HepG2 (cell line): ENCODE data around the gene TM4SF18. TPM values are rescaled to one million over a fixed set of nuclear protein-coding genes. Genes with fewer than 3 reads are reported as not detected.

ENCODE experiments used
- CEBPG ChIP-seq: IDR thresholded peaks from 2 replicates; pipeline ENCODE4 v1.6.1; 2016
- JDP2 ChIP-seq: sonication (generic); formaldehyde crosslinking; IDR thresholded peaks from 2 replicates; pipeline ENCODE4 v1.8.1; 2022; ENCODE audit warnings: missing genetic modification reagents, borderline replicate concordance
- MXD4 ChIP-seq: IDR thresholded peaks from 2 replicates; pipeline ENCODE4 v1.6.1; 2016; ENCODE audit warnings: mild to moderate bottlenecking, missing biosample characterization, missing genetic modification reagents
- RBM22 ChIP-seq: fragments of 200-400 bp; formaldehyde crosslinking; optimal IDR thresholded peaks from 2 replicates; pipeline ENCODE3; 2017; ENCODE audit warnings: mild to moderate bottlenecking, low read length, moderate library complexity
- REST ChIP-seq, 2 experiments: IDR thresholded peaks; 2 replicates each; pipeline ENCODE4 v1.6.1; 2011 to 2012; ENCODE audit warnings: low read length in 2 of 2, borderline replicate concordance in 1 of 2, low read depth in 1 of 2, mild to moderate bottlenecking in 1 of 2, moderate library complexity in 1 of 2
- TEF ChIP-seq: sonication (generic); formaldehyde crosslinking; IDR thresholded peaks from 2 replicates; pipeline ENCODE4 v1.5.0; 2020; ENCODE audit warnings: missing genetic modification reagents
- TFAP4 ChIP-seq: sonication (generic); IDR thresholded peaks from 2 replicates; pipeline ENCODE4 v1.6.1; 2016; ENCODE audit warnings: low read depth, borderline replicate concordance
- TFDP2 ChIP-seq: sonication (generic); formaldehyde crosslinking; IDR thresholded peaks from 2 replicates; pipeline ENCODE4 v1.4.0; 2020; ENCODE audit warnings: missing genetic modification reagents
- ZBTB37 ChIP-seq: sonication (generic); formaldehyde crosslinking; IDR thresholded peaks from 2 replicates; pipeline ENCODE4 v1.4.0; 2020; ENCODE audit warnings: mild to moderate bottlenecking, missing genetic modification reagents
- ZMAT3 ChIP-seq: sonication (generic); formaldehyde crosslinking; conservative IDR thresholded peaks from 2 replicates; pipeline ENCODE4 v1.7.0; 2021; ENCODE audit warnings: missing genetic modification reagents
- ZMYM2 ChIP-seq: sonication (generic); formaldehyde crosslinking; IDR thresholded peaks from 2 replicates; pipeline ENCODE4 v1.8.0; 2022; ENCODE audit warnings: mild to moderate bottlenecking, missing genetic modification reagents
- ZNF225 ChIP-seq: sonication (generic); formaldehyde crosslinking; IDR thresholded peaks from 2 replicates; pipeline ENCODE4 v1.4.0; 2020; ENCODE audit warnings: mild to moderate bottlenecking, missing genetic modification reagents
- ZNF430 ChIP-seq: sonication (generic); formaldehyde crosslinking; IDR thresholded peaks from 2 replicates; pipeline ENCODE4 v1.9.0; 2021; ENCODE audit warnings: mild to moderate bottlenecking, missing genetic modification reagents
- ZNF512B ChIP-seq: sonication (generic); formaldehyde crosslinking; IDR thresholded peaks from 2 replicates; pipeline ENCODE4 v1.5.1; 2020; ENCODE audit warnings: missing genetic modification reagents, mild to moderate bottlenecking, borderline replicate concordance
- ZNF543 ChIP-seq: sonication (generic); formaldehyde crosslinking; IDR thresholded peaks from 2 replicates; pipeline ENCODE4 v1.4.0; 2020; ENCODE audit warnings: mild to moderate bottlenecking, missing genetic modification reagents
- ZNF768 ChIP-seq: sonication (generic); formaldehyde crosslinking; IDR thresholded peaks from 2 replicates; pipeline ENCODE4 v1.4.0; 2020; ENCODE audit warnings: missing genetic modification reagents
- ZSCAN12 ChIP-seq: sonication (generic); formaldehyde crosslinking; IDR thresholded peaks from 2 replicates; pipeline ENCODE4 v1.9.0; 2021; ENCODE audit warnings: mild to moderate bottlenecking, missing genetic modification reagents
- polyA plus RNA-seq, 8 experiments: library from polyadenylated mRNA; depleted of rRNA in 3 of 8; stranded (reverse) in 7 of 8; unstranded in 1 of 8; fragments of >200 nt; fragmentation: Illumina TruSeq in 4 of 8; extraction: Trizol in 4 of 8; gene quantifications; 2 replicates each; pipeline versions ENCODE4 v1.2.1 to v1.2.3, GENCODE V29; 2011 to 2016; ENCODE audit warnings: low read depth in 4 of 8, missing spikeins in 1 of 8, mixed read lengths in 1 of 8; ENCODE audit not compliant: insufficient read depth in 1 of 8
- total RNA-seq, 5 experiments: library from RNA; depleted of rRNA; stranded (reverse); fragments of >200 nt; fragmentation: Illumina TruSeq; extraction: Trizol; gene quantifications; 2 replicates each; pipeline ENCODE4 v1.2.3, GENCODE V29; 2016; ENCODE audit warnings: low read depth in 1 of 5

The TM4SF18 gene
- total and polyA plus RNA-seq, 2 of the 13 experiments (the other 11 are each of a cell fraction or from before 2014, with no cell fraction given), result 0.15 TPM; not detected in 1

- TF ChIP-seq TEF (peak; percentile 40; the same call in 1 of the 2 replicates), ZSCAN12 (no peak), ZNF543 (CRISPR knock-in tag) (peak; percentile 78), ZMYM2 (CRISPR knock-in tag) (peak; percentile 55; the same call in 1 of the 2 replicates), ZNF430 (CRISPR knock-in tag) (no peak; the same call in 1 of the 2 replicates), ZNF225 (CRISPR knock-in tag) (no peak), REST (IDR thresholded peaks at IDR 0.05; ENCODE audit: borderline replicate concordance in 1 of 2, low read depth in 1 of 2, low read length in 2 of 2) (peak in 1 of 2 experiments; percentile 67; a peak in 2 of 4 replicates), CEBPG (CRISPR knock-in tag) (peak; percentile 75), ZMAT3 (CRISPR knock-in tag) (peak; percentile 80; the same call in 1 of the 2 replicates), ZNF768 (CRISPR knock-in tag) (no peak), MXD4 (CRISPR knock-in tag) (peak; percentile 53), TFDP2 (peak; percentile 63; the same call in 1 of the 2 replicates), JDP2 (CRISPR knock-in tag) (no peak), TFAP4 (no peak; the same call in 1 of the 2 replicates), RBM22 (peak; percentile 98), ZNF512B (CRISPR knock-in tag) (no peak), ZBTB37 (peak; percentile 57; the same call in 1 of the 2 replicates)
Measured at GRCh38 chr3:149377408-149378364, 44.2 kb upstream of the TM4SF18 start, which contains the start of gene TM4SF1 (continued).
